HepG2 (cell line): Measurements from ENCODE around the gene TBC1D14. TPM values are rescaled to one million over a fixed set of nuclear protein-coding genes. Genes with fewer than 3 reads are reported as not detected.

Experiments used
- ATRX ChIP-seq: sonication (generic); formaldehyde crosslinking; IDR thresholded peaks from 2 replicates; pipeline ENCODE4 v1.4.0; 2020; ENCODE audit warnings: missing genetic modification reagents, borderline replicate concordance
- GTF2F1 ChIP-seq: fragments of 150-350 bp; IDR thresholded peaks from 2 replicates; pipeline ENCODE4 v1.6.1; 2014; ENCODE audit warnings: low read length
- GZF1 ChIP-seq: sonication (generic); formaldehyde crosslinking; IDR thresholded peaks from 2 replicates; pipeline ENCODE4 v1.5.1; 2020; ENCODE audit warnings: mild to moderate bottlenecking, missing genetic modification reagents
- HIVEP1 ChIP-seq: sonication (generic); formaldehyde crosslinking; IDR thresholded peaks from 2 replicates; pipeline ENCODE4 v1.4.0; 2020; ENCODE audit warnings: mild to moderate bottlenecking, missing genetic modification reagents
- HMGXB3 ChIP-seq: sonication (generic); formaldehyde crosslinking; IDR thresholded peaks from 2 replicates; pipeline ENCODE4 v1.4.0; 2020; ENCODE audit warnings: missing genetic modification reagents, borderline replicate concordance
- HNF4A ChIP-seq: sonication (generic); formaldehyde crosslinking; IDR thresholded peaks from 2 replicates; pipeline ENCODE4 v1.4.0; 2020; ENCODE audit warnings: missing genetic modification reagents
- HNRNPH1 ChIP-seq: fragments of 200-400 bp; formaldehyde crosslinking; optimal IDR thresholded peaks from 2 replicates; pipeline ENCODE3; 2017; ENCODE audit warnings: mild to moderate bottlenecking, low read depth, low read length
- HNRNPL ChIP-seq: fragments of 200-400 bp; formaldehyde crosslinking; IDR thresholded peaks from 2 replicates; pipeline ENCODE4 v1.6.1; 2017; ENCODE audit warnings: mild to moderate bottlenecking, low read depth, low read length
- JDP2 ChIP-seq: sonication (generic); formaldehyde crosslinking; IDR thresholded peaks from 2 replicates; pipeline ENCODE4 v1.8.1; 2022; ENCODE audit warnings: missing genetic modification reagents, borderline replicate concordance
- MAZ ChIP-seq, 2 experiments: sonication (generic) in 1 of 2; formaldehyde crosslinking in 1 of 2; IDR thresholded peaks; 2 replicates each; pipeline versions ENCODE4 v1.5.0 to v1.6.1; 2012 to 2020; ENCODE audit warnings: low read depth in 2 of 2, mild to moderate bottlenecking in 2 of 2, borderline replicate concordance in 1 of 2, improper control_type of control experiment in 1 of 2, low read length in 1 of 2, missing genetic modification reagents in 1 of 2, moderate library complexity in 1 of 2
- MBD4 ChIP-seq: IDR thresholded peaks from 2 replicates; pipeline ENCODE4 v1.6.1; 2012; ENCODE audit warnings: low read length, inconsistent platforms, borderline replicate concordance
- MTA1 ChIP-seq: sonication (generic); formaldehyde crosslinking; IDR thresholded peaks from 2 replicates; pipeline ENCODE4 v1.4.0; 2020; ENCODE audit warnings: missing genetic modification reagents, mild to moderate bottlenecking, borderline replicate concordance
- RELA ChIP-seq: sonication (generic); formaldehyde crosslinking; IDR thresholded peaks from 2 replicates; pipeline ENCODE4 v1.4.0; 2020; ENCODE audit warnings: missing genetic modification reagents
- SATB2 ChIP-seq: sonication (generic); formaldehyde crosslinking; IDR thresholded peaks from 2 replicates; pipeline ENCODE4 v1.5.0; 2020; ENCODE audit warnings: missing genetic modification reagents
- SKI ChIP-seq: fragments of 450-650 bp; IDR thresholded peaks from one replicate; pipeline ENCODE4 v1.6.1; 2018; ENCODE audit warnings: mild to moderate bottlenecking; ENCODE audit not compliant: partially characterized antibody
- SNAPC2 ChIP-seq: sonication (generic); formaldehyde crosslinking; IDR thresholded peaks from 2 replicates; pipeline ENCODE4 v1.8.1; 2022; ENCODE audit warnings: mild to moderate bottlenecking, missing genetic modification reagents
- SOX6 ChIP-seq, 2 experiments: fragments of 450-650 bp in 1 of 2; sonication (generic) in 1 of 2; formaldehyde crosslinking in 1 of 2; IDR thresholded peaks; 2 replicates each; pipeline versions ENCODE4 v1.4.0 to v1.6.1; 2017 to 2020; ENCODE audit warnings: antibody characterized with exemption in 1 of 2, mild to moderate bottlenecking in 1 of 2, missing genetic modification reagents in 1 of 2
- ZNF160 ChIP-seq: sonication (generic); formaldehyde crosslinking; IDR thresholded peaks from 2 replicates; pipeline ENCODE4 v1.8.0; 2022; ENCODE audit warnings: mild to moderate bottlenecking, inconsistent platforms, missing genetic modification reagents
- ZSCAN29 ChIP-seq: sonication (generic); formaldehyde crosslinking; conservative IDR thresholded peaks from 2 replicates; pipeline ENCODE4 v1.4.0; 2020; ENCODE audit warnings: mild to moderate bottlenecking, missing genetic modification reagents
- ZSCAN31 ChIP-seq: sonication (generic); formaldehyde crosslinking; IDR thresholded peaks from 2 replicates; pipeline ENCODE4 v1.5.0; 2020; ENCODE audit warnings: low read depth, mild to moderate bottlenecking, missing genetic modification reagents
- polyA plus RNA-seq, 8 experiments: library from polyadenylated mRNA; depleted of rRNA in 3 of 8; stranded (reverse) in 7 of 8; unstranded in 1 of 8; fragments of >200 nt; fragmentation: Illumina TruSeq in 4 of 8; extraction: Trizol in 4 of 8; gene quantifications; 2 replicates each; pipeline versions ENCODE4 v1.2.1 to v1.2.3, GENCODE V29; 2011 to 2016; ENCODE audit warnings: low read depth in 4 of 8, missing spikeins in 1 of 8, mixed read lengths in 1 of 8; ENCODE audit not compliant: insufficient read depth in 1 of 8
- total RNA-seq, 5 experiments: library from RNA; depleted of rRNA; stranded (reverse); fragments of >200 nt; fragmentation: Illumina TruSeq; extraction: Trizol; gene quantifications; 2 replicates each; pipeline ENCODE4 v1.2.3, GENCODE V29; 2016; ENCODE audit warnings: low read depth in 1 of 5
- TF ChIP-seq, protein P1 (sequence below): sonication (generic); formaldehyde crosslinking; IDR thresholded peaks from 2 replicates; pipeline ENCODE4 v1.4.0; 2020; ENCODE audit warnings: missing genetic modification reagents
- TF ChIP-seq, protein P2 (sequence below): sonication (generic); formaldehyde crosslinking; IDR thresholded peaks from 2 replicates; pipeline ENCODE4 v1.4.0; 2020; ENCODE audit warnings: missing genetic modification reagents

TBC1D14 gene
- total and polyA plus RNA-seq, 2 of the 13 experiments (the other 11 are each of a cell fraction or from before 2014, with no cell fraction given) = 29.5 to 46.5 TPM

DNA sequence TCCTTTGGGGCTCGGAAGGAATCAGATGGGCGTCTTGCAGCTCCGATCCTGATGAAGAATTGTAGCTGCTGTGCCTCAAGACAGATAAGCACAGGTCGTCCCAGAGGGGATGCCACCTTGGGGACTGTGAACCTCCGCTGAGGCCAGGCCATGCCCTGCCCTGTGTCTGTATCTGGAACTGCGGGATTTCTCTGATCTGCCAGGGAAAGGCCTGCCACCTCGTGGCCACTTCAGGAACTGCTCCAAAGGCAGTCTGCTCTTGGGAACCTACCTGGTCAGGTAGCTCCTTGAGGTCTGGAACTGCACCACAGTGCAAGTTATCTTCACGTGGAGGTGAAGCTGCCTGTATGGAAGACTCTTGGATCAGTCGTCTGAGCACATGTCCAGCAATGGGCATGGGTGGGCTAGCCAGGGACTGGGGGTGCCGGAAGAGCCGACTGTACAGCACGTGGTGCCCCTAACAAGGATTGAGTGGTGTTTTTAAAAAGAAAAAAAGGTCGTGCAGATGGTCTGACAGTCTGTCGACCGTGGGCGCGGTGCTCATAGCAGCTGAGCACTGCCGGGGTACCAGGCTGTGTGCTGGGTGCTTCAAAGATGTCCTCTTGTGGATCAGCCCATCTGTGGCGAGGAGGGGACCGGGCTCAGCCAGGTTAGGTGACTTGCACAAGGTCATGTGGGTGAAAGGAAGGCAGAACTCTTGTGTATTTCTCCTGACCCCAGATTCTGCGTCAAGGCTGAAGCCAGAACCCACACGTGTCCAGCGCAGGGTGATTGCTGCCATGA lies 161.3 kb downstream of the TBC1D14 start (continued):
- no peak for TF ChIP-seq SOX6 (IDR thresholded peaks at IDR 0.05)
- peak; percentile 55 for TF ChIP-seq SOX6 (CRISPR knock-in tag; IDR thresholded peaks at IDR 0.05)
- no peak for TF ChIP-seq SATB2 (CRISPR knock-in tag)
- TF ChIP-seq SNAPC2 (CRISPR knock-in tag) = no peak
- no peak for TF ChIP-seq ZSCAN29
- no peak; the same call in 1 of the 2 replicates for TF ChIP-seq MAZ (IDR thresholded peaks at IDR 0.05; ENCODE audit: borderline replicate concordance, low read depth, low read length)
- no peak for TF ChIP-seq MAZ (CRISPR knock-in tag; IDR thresholded peaks at IDR 0.05; ENCODE audit: low read depth)
- peak; percentile 43; the same call in 1 of the 2 replicates for TF ChIP-seq GZF1 (CRISPR knock-in tag)
- TF ChIP-seq ATRX (CRISPR knock-in tag) = no peak
- TF ChIP-seq RELA (CRISPR knock-in tag) = no peak
- peak; percentile 42; the same call in 1 of the 2 replicates for TF ChIP-seq ZNF160 (CRISPR knock-in tag)
- 0 out of 2 replicates have a peak, but pooled peaks have one; percentile 47 for TF ChIP-seq HMGXB3 (CRISPR knock-in tag)
- TF ChIP-seq GTF2F1 = no peak
- TF ChIP-seq, protein P1, sequence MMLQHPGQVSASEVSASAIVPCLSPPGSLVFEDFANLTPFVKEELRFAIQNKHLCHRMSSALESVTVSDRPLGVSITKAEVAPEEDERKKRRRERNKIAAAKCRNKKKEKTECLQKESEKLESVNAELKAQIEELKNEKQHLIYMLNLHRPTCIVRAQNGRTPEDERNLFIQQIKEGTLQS (CRISPR knock-in tag) = no peak
- TF ChIP-seq SKI = no peak
- TF ChIP-seq HNF4A (CRISPR knock-in tag) = no peak
- 0 out of 2 replicates have a peak, but pooled peaks have one; percentile 36 for TF ChIP-seq MTA1 (CRISPR knock-in tag)
- 0 out of 2 replicates have a peak, but pooled peaks have one; percentile 68 for TF ChIP-seq HNRNPL
- TF ChIP-seq HNRNPH1 = no peak
- TF ChIP-seq, protein P2, sequence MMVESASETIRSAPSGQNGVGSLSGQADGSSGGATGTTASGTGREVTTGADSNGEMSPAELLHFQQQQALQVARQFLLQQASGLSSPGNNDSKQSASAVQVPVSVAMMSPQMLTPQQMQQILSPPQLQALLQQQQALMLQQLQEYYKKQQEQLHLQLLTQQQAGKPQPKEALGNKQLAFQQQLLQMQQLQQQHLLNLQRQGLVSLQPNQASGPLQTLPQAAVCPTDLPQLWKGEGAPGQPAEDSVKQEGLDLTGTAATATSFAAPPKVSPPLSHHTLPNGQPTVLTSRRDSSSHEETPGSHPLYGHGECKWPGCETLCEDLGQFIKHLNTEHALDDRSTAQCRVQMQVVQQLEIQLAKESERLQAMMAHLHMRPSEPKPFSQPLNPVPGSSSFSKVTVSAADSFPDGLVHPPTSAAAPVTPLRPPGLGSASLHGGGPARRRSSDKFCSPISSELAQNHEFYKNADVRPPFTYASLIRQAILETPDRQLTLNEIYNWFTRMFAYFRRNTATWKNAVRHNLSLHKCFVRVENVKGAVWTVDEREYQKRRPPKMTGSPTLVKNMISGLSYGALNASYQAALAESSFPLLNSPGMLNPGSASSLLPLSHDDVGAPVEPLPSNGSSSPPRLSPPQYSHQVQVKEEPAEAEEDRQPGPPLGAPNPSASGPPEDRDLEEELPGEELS (CRISPR knock-in tag) = no peak
- no peak for TF ChIP-seq MBD4
- TF ChIP-seq JDP2 (CRISPR knock-in tag) = no peak
- no peak for TF ChIP-seq HIVEP1
- no peak for TF ChIP-seq ZSCAN31 (CRISPR knock-in tag)
